Measurements from ENCODE around the gene WFDC11. TPM values are rescaled to one million over a fixed set of nuclear protein-coding genes. Genes with fewer than 3 reads are reported as not detected.
"Not testable (repeated sequence)": the region's sequence is repeated elsewhere in the genome, so short reads cannot be mapped to it uniquely, and the experiment has no call there.

The WFDC11 gene
- not detected in 2 replicates for total RNA-seq (2014; rRNA removed; shearing (Covaris generic))

DNA sequence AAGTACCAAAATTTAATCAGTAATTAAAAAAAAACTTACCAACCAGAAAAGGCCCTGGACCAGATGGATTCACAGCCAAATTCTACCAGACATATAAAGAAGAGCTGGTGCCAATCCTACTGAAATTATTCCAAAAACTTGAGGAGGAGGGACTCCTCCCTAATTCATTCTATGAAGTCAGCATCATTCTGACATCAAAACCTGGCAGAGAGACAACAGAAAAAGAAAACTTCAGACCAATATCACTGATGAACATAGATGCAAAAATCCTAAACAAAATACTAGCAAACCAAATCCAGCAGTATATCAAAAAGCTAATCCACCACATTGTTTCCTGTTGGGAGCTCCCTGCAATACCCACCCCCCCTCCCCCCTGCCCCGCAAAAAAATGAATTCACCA, at the start of gene WFDC11:
Gene WFDC11 (minus strand): TSS at position 101 of the 400 bp plus-strand sequence. CDS start 19,639 bp downstream, outside the sequence.
- Histone ChIP-seq H3K36me3 (no peaks in the 10 kb centered on the region), H3K9me3 (replicated peaks) (no peaks in the 10 kb centered on the region), H3K4me3 (no peak within 1 kb of the TSS), H3K4me1 (replicated peaks) (no peaks in the 10 kb centered on the region), H3K27ac (no peak within 1 kb of the TSS), H3K27me3 (replicated peaks) (peaks cover 4% of the 10 kb centered on the region; the same call in 1 of the 2 replicates)
- no peak for DNase-seq (ENCODE audit: low read depth in 1 of 2, low spot score in 2 of 2)

DNA sequence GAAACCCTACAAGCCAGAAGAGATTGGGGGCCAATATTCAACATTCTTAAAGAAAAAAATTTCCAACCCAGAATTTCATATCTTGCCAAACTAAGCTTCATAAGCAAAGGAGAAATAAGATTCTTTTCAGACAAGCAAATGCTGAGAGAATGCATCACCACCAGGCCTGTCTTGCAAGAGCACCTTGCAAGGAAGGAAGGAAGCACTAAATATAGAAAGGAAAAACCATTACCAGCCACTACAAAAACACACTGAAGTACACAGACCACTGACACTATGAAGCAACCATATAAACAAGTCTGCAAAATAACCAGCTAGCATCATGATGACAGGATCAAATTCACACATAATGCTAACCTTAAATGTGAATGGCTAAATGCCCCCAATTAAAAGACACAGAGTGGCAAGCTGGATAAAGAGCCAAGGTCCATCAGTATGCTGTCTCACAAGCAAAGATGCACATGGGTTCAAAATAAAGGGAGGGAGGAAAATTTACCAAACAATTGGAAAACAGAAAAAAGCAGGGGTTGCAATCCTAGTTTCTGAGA, 46.2 kb upstream of the WFDC11 start:
- not testable (repeated sequence) for H3K4me1 ChIP-seq (replicated peaks); H3K4me3 ChIP-seq; H3K9me3 ChIP-seq (replicated peaks); H3K27me3 ChIP-seq (replicated peaks); H3K36me3 ChIP-seq; DNase-seq (ENCODE audit: low read depth in 1 of 2, low spot score in 2 of 2); H3K27ac ChIP-seq

DNA sequence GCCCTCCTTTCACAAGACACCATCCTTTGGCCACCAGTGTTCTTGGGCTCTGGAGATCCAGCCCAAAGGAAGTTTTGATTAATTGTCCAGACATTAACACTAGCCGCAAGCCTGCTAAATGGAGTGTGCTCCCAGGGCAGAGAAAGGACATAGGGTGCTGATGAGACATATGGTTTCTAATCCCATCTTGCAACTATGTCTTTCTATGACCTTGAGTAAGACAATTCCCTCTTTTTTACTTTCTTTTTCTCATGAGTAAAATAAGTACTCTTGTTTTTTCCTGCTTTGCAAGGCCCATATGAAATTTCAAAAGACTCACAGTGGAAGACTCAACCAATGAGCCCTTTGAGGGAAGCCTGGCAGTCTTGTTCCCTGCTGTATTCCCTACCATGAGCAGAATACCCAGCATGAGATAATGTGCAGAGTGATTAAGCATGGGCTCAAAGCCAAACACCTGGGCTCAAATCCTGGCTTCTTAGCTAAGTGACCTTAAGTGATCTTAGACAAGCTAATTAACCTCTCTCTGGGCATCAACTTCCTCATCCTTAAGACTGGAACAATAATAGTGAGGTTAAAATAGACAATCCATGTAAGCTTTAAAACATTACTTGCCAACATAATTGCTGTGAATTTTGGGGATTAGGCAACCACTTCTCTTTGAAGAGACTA, 35.1 kb upstream of the WFDC11 start, which contains the start of gene WFDC10B:
Gene WFDC10B (minus strand): TSS at position 51 of the 669 bp plus-strand sequence. CDS start 19,027 bp downstream, outside the sequence.
- Histone ChIP-seq H3K27ac (no peak within 1 kb of the TSS), H3K9me3 (replicated peaks) (no peaks in the 10 kb centered on the region), H3K36me3 (no peaks in the 10 kb centered on the region), H3K27me3 (replicated peaks) (peaks cover 3% of the 10 kb centered on the region; the same call in 1 of the 2 replicates), H3K4me3 (no peak within 1 kb of the TSS), H3K4me1 (replicated peaks) (no peaks in the 10 kb centered on the region)
- DNase-seq (ENCODE audit: low read depth in 1 of 2, low spot score in 2 of 2): no peak

DNA sequence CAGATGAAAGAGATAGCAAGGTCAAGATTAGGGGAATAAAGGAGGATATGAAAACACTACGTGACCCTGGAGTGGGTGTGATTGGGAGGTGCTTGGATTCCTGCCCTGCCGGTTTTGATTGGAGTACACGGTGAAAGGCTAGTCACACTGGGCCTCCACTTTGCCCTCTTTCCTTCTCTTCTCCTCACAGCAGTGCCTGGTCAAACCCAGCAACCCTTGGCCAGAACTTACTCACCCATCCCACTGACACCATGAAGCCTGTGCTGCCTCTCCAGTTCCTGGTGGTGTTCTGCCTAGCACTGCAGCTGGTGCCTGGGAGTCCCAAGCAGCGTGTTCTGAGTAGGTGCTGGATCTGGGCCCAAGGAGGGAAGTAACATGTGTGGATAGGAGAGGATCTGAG, 31.8 kb upstream of the WFDC11 start, which contains the start of gene WFDC13:
Gene WFDC13 (plus strand): TSS at position 166 of the 400 bp plus-strand sequence. CDS start 86 bp downstream, at position 252.
- H3K36me3 ChIP-seq: no peaks in the 10 kb centered on the region
- H3K27me3 ChIP-seq (replicated peaks): peaks cover 11% of the 10 kb centered on the region; the same call in 1 of the 2 replicates
- DNase-seq (ENCODE audit: low read depth in 1 of 2, low spot score in 2 of 2): no peak
- no peak within 1 kb of the TSS for H3K4me3 ChIP-seq
- H3K27ac ChIP-seq: no peak within 1 kb of the TSS
- H3K4me1 ChIP-seq (replicated peaks): no peaks in the 10 kb centered on the region
- no peaks in the 10 kb centered on the region for H3K9me3 ChIP-seq (replicated peaks)

DNA sequence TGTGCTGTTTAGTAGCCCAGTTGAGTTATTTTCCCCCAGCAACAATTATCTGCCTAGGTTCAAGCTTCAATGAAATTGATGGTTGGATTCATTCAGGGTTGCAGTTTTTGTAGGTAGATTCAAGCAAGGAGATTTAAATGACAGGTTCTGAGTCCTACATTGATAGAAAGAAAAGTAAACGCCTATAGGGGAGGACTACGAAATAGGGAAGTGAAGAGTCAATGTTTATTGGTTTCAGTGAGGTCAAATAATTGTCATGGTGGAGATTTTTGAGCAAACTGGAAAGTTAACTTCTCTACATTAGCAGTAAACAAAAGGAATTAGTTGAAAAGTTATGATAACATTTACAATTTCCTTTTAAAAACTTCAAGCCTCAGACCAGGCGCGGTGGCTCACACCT, 31.1 kb upstream of the WFDC11 start:
- no peaks in the 10 kb centered on the region for H3K36me3 ChIP-seq
- H3K27me3 ChIP-seq (replicated peaks): peaks cover 11% of the 10 kb centered on the region; the same call in 1 of the 2 replicates
- H3K27ac ChIP-seq: no peak overlapping the region
- no peak overlapping the region for H3K4me3 ChIP-seq
- no peaks in the 10 kb centered on the region for H3K9me3 ChIP-seq (replicated peaks)
- DNase-seq (ENCODE audit: low read depth in 1 of 2, low spot score in 2 of 2): no peak
- H3K4me1 ChIP-seq (replicated peaks): no peaks in the 10 kb centered on the region

DNA sequence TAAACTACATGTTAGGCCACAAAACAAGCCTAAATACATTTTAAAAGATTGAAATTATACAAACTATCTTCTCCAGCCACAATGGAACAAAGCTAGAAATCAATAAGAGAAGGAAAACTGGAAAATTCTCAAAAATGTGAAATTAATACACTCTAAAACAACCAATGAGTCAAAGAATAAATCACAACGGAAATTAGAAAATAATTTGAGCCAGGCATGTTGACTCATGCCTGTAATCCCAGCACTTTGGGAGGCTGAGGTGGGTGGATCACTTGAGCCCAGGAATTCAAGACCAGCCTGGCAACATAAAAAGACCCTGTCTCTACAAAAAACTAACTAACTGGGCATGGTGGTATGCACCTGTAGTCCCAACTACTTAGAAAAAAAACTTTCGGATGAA, 25.5 kb upstream of the WFDC11 start:
- Histone ChIP-seq H3K27me3 (replicated peaks) (0 out of 2 replicates have a peak, but pooled peaks cover 9% of the 10 kb centered on the region), H3K9me3 (replicated peaks) (no peaks in the 10 kb centered on the region), H3K4me3 (no peak overlapping the region), H3K4me1 (replicated peaks) (no peaks in the 10 kb centered on the region), H3K36me3 (no peaks in the 10 kb centered on the region), H3K27ac (no peak overlapping the region)
- no peak for DNase-seq (ENCODE audit: low read depth in 1 of 2, low spot score in 2 of 2)

DNA sequence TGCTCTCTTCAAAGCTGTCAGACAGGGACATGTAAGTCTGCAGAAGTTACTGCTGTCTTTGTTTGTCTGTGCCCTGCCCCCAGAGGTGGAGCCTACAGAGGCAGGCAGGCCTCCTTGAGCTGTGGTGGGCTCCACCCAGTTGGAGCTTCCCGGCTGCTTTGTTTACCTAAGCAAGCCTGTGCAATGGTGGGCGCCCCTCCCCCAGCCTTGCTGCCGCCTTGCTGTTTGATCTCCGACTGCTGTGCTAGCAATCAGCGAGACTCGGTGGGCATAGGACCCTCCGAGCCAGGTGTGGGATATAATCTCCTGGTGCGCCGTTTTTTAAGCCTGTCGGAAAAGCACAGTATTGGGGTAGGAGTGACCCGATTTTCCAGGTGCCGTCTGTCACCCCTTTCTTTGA, 23.3 kb upstream of the WFDC11 start:
- DNase-seq (ENCODE audit: low read depth in 1 of 2, low spot score in 2 of 2); H3K27ac ChIP-seq; H3K9me3 ChIP-seq (replicated peaks); H3K4me1 ChIP-seq (replicated peaks); H3K27me3 ChIP-seq (replicated peaks); H3K36me3 ChIP-seq; H3K4me3 ChIP-seq: not testable (repeated sequence)

DNA sequence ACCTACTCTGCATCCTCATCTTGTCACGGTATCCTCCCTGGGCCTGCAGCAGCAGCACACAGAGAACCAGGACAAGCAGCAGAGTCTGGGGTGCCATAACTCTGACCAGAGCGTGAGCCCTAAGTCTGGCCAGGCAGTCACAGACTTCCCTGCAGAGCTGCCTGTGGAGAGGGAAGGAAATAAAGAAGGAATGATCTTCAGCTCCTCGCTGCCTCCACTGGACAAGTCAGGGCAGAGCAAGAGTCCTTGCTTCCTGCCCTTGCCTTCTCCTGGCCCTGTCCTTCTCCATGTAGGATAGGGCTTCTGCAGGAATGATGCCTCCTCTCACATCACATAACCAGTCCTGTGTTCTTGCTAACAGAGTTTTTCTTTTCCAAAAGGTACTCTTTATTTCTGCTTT, 15.9 kb upstream of the WFDC11 start:
- Histone ChIP-seq H3K9me3 (replicated peaks) (no peaks in the 10 kb centered on the region), H3K4me3 (no peak overlapping the region), H3K27ac (no peak overlapping the region), H3K4me1 (replicated peaks) (no peaks in the 10 kb centered on the region), H3K27me3 (replicated peaks) (no peaks in the 10 kb centered on the region), H3K36me3 (no peaks in the 10 kb centered on the region)
- DNase-seq (ENCODE audit: low read depth in 1 of 2, low spot score in 2 of 2): no peak

DNA sequence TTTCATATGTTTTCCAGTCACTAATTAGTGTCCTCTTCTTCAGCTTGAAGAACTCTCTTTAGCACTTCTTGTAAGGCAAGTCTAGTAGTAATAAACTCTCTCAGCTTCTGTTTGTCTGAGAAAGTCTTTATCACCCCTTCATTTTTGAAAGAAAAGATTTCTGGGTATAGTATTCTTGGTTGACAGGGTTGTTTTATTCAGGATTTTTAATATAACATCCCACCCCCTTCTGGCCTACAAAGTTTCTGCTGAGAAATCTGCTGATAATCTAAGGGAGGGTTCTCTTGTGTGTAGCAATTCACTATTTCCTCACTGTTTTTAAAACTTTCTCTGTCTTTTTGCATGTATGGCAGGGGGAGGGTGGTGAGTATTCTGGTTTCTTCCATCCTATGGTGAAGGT, 9.6 kb upstream of the WFDC11 start:
- Histone ChIP-seq H3K9me3 (replicated peaks) (peaks cover 6% of the 10 kb centered on the region; the same call in 1 of the 2 replicates), H3K4me3 (no peak overlapping the region), H3K4me1 (replicated peaks) (no peaks in the 10 kb centered on the region), H3K36me3 (no peaks in the 10 kb centered on the region), H3K27ac (no peak overlapping the region), H3K27me3 (replicated peaks) (no peaks in the 10 kb centered on the region; the same call in 1 of the 2 replicates)
- DNase-seq (ENCODE audit: low read depth in 1 of 2, low spot score in 2 of 2): no peak

DNA sequence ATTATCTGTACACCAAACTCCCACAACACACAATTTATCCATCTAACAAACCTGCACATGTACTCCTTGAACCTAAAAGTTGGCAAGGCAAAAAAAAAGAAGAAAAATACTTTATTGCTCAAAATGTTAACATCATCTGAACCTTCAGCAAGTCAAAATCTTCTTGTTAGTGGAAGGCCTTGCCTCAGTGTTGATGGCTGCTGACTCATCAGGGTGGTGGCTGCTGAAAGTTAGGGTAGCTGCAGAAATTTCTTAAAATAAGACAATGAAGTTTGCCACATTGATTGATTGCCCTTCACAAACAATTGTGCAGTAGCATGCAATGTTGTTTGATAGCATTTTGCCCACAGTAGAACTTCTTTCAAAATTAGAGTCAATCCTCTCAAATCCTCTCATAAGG, 2.7 kb upstream of the WFDC11 start:
- H3K27me3 ChIP-seq (replicated peaks): peaks cover 4% of the 10 kb centered on the region

DNA sequence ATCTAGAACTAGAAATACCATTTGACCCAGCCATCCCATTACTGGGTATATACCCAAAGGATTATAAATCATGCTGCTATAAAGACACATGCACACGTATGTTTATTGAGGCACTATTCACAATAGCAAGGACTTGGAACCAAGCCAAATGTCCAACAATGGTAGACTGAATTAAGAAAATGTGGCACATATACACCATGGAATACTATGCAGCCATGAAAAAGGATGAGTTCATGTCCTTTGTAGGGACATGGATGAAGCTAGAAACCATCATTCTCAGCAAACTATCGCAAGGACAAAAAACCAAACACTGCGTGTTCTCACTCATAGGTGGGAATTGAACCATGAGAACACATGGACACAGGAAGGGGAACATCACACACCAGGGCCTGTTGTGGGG, 13.0 kb downstream of the WFDC11 start:
- H3K36me3 ChIP-seq; H3K4me1 ChIP-seq (replicated peaks); H3K27me3 ChIP-seq (replicated peaks); DNase-seq (ENCODE audit: low read depth in 1 of 2, low spot score in 2 of 2); H3K4me3 ChIP-seq; H3K9me3 ChIP-seq (replicated peaks); H3K27ac ChIP-seq: not testable (repeated sequence)

More for the DNA sequence above, 2.7 kb upstream of the WFDC11 start:
- H3K27ac ChIP-seq: no peak overlapping the region
- no peak for DNase-seq (ENCODE audit: low read depth in 1 of 2, low spot score in 2 of 2)
- no peak overlapping the region for H3K4me3 ChIP-seq
- no peaks in the 10 kb centered on the region for H3K9me3 ChIP-seq (replicated peaks)
- no peaks in the 10 kb centered on the region for H3K36me3 ChIP-seq
- no peaks in the 10 kb centered on the region for H3K4me1 ChIP-seq (replicated peaks)

DNA sequence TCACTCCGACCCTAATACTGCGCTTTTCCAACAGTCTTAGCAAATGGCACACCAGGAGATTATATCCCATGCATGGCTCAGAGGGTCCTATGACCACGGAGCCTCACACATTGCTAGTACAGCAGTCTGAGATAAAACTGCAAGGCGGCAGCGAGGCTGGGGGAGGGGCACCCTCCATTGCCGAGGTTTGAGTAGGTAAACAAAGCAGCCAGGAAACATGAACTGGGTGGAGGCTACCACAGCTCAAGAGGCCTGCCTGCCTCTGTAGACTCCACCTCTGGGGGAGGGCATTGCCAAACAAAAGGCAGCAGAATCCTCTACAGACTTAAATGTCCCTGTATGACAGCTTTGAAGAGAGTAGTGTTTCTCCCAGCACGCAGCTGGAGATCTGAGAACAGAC, 18.3 kb downstream of the WFDC11 start:
- not testable (repeated sequence) for H3K27me3 ChIP-seq (replicated peaks)

DNA sequence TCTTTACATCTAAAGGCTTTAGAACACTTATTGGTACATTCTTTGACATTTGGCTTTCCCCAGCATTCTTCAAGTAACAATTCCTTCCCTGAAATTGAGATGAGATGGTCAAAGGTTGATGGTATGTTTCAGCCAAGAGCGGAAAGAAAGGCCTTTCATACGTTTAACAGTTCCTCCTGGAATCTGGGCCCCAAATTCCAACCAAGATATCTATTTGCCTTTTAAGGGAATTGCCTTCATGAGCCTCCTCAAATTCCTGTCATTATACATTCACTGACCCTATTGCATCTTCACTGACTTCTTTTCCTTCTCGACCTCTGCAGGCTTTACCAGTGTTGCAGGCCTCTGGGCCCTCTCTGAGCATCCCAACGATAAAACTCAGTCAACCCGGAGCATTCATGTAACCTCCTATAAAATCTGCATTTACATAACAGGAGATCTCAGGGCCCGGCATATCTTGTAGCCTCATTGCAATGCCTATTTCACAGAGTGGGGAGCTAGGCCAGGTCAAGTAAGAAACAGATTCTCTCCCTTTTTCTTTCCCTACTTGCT, 20.7 kb downstream of the WFDC11 start:
- Histone ChIP-seq H3K4me3 (no peak overlapping the region), H3K4me1 (replicated peaks) (no peaks in the 10 kb centered on the region), H3K36me3 (no peaks in the 10 kb centered on the region), H3K27me3 (replicated peaks) (0 out of 2 replicates have a peak, but pooled peaks cover 6% of the 10 kb centered on the region), H3K9me3 (replicated peaks) (no peaks in the 10 kb centered on the region), H3K27ac (no peak overlapping the region)
- DNase-seq (ENCODE audit: low read depth in 1 of 2, low spot score in 2 of 2): no peak

More for the DNA sequence above, 18.3 kb downstream of the WFDC11 start:
- H3K4me3 ChIP-seq; H3K27ac ChIP-seq; H3K4me1 ChIP-seq (replicated peaks); DNase-seq (ENCODE audit: low read depth in 1 of 2, low spot score in 2 of 2); H3K9me3 ChIP-seq (replicated peaks); H3K36me3 ChIP-seq: not testable (repeated sequence)

DNA sequence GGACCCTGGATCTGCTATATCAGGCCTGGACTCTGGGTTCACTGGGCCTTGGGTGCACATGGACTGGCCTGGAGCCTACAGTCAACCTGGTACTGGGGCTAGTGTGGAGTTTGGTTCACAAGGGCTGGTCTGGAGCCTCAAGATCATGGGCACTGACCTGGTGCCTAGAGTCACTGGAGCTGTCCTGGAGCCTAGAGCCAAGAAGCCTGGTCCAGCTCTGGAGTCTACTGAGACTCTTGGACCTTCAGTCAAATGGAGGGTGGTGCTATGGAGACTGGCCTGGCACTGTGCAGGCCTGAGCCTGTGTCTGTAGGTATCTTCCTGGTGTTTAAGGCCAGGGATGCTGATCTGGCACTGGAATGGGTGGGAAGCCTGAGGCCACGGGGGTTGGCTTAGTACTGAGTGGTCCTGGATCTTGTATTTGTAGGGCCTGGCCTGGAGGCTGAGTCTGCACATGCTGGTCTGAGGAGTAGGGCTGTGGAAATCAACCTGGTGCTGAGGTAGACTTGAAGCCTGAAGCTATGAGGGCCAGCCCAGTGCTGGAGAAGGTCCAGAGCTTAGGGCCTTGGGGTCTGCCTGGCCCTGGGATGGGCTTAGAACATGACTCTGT, 22.5 kb downstream of the WFDC11 start:
- DNase-seq (ENCODE audit: low read depth in 1 of 2, low spot score in 2 of 2): no peak
- Histone ChIP-seq H3K27me3 (replicated peaks) (0 out of 2 replicates have a peak, but pooled peaks cover 6% of the 10 kb centered on the region), H3K36me3 (no peaks in the 10 kb centered on the region), H3K4me1 (replicated peaks) (no peaks in the 10 kb centered on the region), H3K9me3 (replicated peaks) (no peaks in the 10 kb centered on the region), H3K27ac (no peak overlapping the region), H3K4me3 (no peak overlapping the region)

Measured in SJSA1 (cell line).